ENCODE measurements around the gene OSBPL10.
"Not testable (repeated sequence)": the region's sequence is repeated elsewhere in the genome, so short reads cannot be mapped to it uniquely, and the experiment has no call there.

The OSBPL10 gene

GRCh38 chr3:31885235-31885634 is 95.8 kb downstream of the OSBPL10 start:
- DNase-seq: no peak

- DNase-seq: no peak
These were observed 96.8 kb downstream of the OSBPL10 start for GRCh38 chr3:31884251-31884650.

DNA sequence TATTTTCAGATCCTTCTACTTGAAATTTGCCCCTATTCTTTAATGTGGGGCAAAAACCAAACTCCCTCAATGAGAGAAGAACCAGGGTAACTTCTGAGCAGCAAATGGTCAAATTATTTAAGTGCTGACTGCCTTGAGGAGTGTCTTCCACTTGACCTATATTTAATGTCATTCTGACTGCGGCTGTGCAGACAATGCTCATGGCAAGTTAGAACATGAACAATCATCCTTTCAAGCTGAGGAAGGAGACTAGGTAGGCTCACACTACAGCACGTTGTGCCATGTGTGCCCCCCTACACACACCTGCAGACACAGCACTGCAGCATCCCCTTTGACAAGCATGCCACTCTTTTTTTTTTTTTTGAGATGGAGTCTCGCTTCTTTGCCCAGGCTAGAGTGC is 98.2 kb downstream of the OSBPL10 start:
- DNase-seq: no peak

GRCh38 chr3:31882431-31882830 is 98.6 kb downstream of the OSBPL10 start:
- no peak for DNase-seq

GRCh38 chr3:31880482-31881078 is 100.5 kb downstream of the OSBPL10 start:
- no peak for DNase-seq

GRCh38 chr3:31880020-31880419 is 101.0 kb downstream of the OSBPL10 start:
- no peak for DNase-seq

GRCh38 chr3:31879365-31879764 is 101.7 kb downstream of the OSBPL10 start:
- no peak for DNase-seq

DNA sequence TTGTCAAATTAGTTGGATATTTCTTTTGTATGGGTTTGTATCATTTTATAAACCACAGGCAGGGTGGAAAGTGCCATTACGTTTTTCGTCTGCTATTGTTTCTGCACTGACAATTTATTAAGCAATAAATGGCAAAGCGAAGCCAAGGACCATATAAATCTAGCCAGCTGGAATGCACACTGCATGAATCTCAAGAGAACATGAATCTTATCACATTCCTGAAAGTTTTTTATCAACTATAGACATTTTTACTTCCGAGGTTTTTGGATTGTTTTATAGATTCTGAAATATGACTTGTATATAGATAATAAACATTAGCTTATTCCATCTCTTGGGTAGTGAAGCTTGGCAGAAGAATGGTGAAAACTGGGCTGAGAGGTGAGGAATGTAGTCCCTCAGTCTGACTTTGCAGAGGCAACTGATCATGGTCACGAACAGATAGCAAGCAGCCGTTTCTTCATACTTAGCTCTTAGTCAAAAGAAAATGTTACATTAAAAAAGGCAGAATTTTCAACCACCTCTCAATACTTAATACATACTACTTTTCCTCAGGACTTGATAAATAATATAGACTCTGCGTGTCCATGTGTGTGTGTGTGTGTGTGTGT is 102.7 kb downstream of the OSBPL10 start:
- DNase-seq: no peak

GRCh38 chr3:31876331-31876730 is 104.7 kb downstream of the OSBPL10 start:
- no peak for DNase-seq

GRCh38 chr3:31875437-31875836 is 105.6 kb downstream of the OSBPL10 start:
- DNase-seq: no peak

DNA sequence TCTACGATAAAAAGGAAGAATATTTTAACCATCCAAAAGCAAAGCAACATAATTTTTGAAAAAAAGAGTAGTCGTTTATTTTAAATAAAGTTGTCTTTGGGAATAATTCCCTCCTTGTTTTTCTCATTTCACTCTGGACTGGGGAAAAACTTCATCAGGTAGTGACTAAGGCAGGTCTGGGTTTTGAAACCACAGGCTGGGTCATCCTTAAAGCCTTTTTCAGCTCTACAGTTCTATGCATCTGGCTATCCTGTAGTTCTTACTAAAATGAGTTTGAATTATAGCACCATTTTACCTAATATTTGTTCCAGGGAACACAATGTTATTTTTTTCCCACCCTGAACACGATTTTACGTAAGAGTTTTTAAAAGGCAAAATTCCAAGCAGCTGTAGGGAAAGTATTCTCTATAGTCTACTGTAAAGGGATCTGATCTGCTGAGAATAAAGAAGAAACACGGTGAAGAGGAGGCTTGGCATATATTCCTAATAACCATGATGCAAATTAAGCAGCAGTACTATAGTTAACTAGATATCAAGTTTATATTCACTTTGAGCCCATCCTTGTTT is 107.7 kb downstream of the OSBPL10 start:
- DNase-seq: no peak

DNA sequence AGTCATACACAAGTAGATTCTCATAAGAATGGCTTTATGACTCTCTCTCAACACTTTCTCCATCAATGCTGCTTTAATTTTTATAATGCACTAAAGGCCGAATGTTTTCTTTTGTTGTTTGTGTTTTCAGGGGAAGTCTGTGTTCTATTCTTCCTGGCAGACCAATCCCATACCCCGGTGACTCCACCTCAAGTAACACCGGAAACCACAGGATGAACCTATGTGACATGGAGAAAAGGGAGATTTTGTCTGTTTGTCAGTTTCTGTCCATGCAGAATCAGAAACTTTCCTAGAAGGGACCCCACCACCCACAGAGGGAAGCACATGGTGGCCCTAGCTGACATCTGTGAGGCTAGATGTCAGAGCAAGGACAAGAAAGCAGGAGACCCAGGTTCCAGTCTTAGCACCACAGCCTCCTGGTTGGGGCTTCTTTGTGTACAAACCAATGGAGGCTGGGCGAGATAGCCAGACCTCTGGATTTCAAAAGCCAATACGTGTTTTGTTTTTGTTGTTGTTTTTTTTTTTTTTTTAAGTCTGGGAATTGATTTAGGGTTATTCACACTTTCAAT is 109.0 kb downstream of the OSBPL10 start:
- DNase-seq: no peak

- not testable (repeated sequence) for DNase-seq
These were observed 111.0 kb downstream of the OSBPL10 start for GRCh38 chr3:31870111-31870510.

- DNase-seq: no peak
These were observed 112.8 kb downstream of the OSBPL10 start for GRCh38 chr3:31868236-31868635.

DNA sequence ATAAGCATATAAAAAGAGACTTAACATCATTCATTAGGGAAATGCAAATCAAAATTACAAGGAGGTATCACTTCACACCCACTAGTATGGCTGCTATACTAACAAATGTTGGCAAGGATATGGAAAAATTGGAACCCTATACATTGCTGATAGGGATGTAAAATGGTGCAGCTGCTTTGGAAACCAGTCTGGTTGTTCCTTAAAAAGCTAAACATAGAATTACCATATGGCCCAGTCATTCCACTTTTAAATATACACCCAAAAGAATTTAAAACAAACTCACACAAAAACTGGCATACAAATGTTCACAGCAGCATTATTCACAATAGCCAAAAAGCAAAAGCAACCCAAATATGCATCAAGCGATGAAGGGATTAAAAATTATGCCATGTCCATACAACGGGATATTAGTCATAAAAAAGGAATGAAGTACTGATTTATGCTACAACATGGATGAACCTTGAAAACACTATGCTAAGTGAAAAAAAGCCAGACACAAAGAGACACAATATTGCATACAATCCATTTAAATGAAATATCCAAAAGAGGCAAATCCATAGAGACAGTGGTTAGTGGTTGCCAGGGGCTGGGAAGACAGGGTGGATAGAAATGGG is 118.3 kb downstream of the OSBPL10 start:
- no peak for DNase-seq

- DNase-seq: no peak
These were observed 119.2 kb downstream of the OSBPL10 start for GRCh38 chr3:31861826-31862225.

DNA sequence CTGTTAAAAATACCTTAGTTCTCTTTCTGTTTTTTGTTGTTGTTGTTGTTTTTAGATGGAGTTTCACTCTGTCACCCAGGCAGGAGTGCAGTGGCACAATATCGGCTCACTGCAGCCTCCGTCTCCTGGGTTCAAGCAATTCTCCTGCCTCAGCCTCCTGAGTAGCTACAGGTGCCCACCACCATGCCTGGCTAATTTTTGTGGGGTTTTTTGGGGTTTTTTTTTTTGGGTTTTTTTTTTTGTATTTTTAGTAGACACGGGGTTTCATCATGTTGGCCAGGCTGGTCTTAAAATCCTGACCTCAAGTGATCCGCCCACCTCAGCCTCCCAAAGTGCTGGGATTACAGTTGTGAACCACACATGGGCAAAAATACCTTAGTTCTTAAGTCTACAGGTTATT is 120.4 kb downstream of the OSBPL10 start:
- not testable (repeated sequence) for DNase-seq

DNA sequence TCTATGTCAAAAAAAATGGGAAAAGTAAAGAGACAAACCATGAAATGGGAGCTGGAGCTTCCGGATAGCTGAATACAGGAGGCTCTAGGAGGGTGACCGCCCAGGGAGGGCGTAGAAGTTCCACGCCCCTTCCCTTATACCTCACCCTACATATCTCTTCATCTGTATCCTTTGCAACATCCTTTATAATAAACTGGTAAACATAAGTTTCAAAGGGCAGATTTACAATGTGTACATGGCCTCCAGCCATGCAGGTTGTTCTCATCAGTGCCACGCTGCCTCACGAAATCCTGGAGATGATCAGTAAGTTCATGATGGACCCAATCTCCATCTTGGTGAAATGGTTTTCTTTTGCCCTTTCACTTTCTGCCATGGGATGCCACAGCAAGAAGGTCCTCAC is 121.8 kb downstream of the OSBPL10 start:
- no peak for DNase-seq

GRCh38 chr3:31858439-31858838 is 122.6 kb downstream of the OSBPL10 start:
- no peak for DNase-seq

- no peak for DNase-seq
These were observed 127.5 kb downstream of the OSBPL10 start for GRCh38 chr3:31853580-31853979.

DNA sequence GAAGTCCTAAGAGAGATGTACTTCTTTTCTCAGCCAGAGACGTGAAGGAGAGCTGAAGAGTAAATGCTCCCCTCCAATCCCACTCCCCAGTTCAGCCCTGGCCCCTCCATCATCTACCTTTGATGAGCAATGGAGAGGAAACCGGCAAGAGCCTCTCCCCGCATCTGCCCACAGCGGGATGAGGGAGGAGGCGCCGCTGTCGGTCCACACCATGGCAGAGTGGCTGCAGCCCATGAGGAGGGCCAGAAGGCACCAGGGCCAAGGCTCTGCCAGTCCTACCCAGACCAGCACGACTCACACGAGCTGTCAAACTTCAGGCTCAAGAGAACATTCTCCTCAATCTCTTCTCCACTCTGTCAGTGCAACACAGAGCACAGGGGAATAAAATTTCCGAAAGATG is 129.8 kb downstream of the OSBPL10 start:
- no peak for DNase-seq

DNA sequence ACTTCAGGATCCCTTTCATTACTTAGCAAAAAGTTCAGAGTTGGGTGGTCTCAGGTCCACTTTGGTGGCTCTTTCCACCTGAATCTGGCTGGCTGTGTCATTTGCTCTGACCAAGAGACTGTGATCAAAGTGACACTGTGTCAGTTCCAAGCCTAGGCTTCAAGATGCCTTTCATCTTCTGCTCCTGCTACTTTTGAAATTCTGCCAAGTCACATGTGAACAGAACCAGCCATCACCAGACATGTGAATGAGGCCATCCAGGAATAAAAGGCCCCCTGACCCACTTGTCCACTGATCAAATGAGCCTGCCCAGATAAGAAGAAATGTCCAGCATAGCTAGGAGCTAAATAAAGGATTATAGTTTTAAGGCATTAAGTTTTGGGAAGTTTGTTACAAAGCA is 132.2 kb downstream of the OSBPL10 start:
- DNase-seq: no peak

DNA sequence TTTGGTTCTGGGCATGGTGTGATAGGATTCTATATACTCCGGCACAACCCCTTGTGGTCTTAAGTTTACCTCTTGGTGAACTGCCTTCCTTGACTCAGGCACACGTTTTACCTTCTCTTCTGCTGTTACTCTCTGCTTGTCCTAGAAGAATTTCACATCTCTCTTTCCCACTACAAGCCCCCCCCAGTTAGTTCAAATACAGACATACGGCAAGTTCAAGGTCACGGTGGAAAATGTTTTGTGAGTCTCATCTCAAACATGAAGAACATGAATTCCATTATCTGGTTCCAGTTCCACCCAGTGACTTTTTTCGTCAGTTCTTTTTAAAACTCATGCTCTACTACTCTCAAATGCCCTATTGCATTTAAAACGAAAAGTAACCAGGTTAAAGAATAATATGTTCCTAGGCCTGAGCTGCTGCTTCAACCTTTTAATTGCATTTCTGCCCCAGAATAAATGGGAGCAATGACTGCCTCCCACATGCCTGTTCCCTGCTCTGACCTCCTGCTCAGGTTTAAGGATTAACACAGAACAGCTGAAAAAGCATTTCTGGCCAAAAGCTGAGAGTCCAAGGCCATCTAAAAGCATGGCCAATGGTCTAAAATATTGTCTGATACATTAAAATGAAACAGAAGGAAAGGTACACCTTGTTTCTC is 132.8 kb downstream of the OSBPL10 start:
- DNase-seq: no peak

Measured in activated CD4-positive, alpha-beta T cell treated with anti-CD3 and anti-CD28 coated beads, Interleukin-2, amount 50 U/mL, for 4 hours (primary cell).